Fibroblast of mammary gland (primary cell): ENCODE data around the gene LIN7B.

Source experiments
- DNase-seq: peaks from one replicate; pipeline ENCODE4 v3.0.0-alpha.2; 2010; ENCODE audit warnings: low read depth
- H3K4me3 ChIP-seq: 2 replicates; pipeline ENCODE4 v1.5.1; 2011; ENCODE audit warnings: low read depth, mild to moderate bottlenecking, low read length, moderate library complexity; ENCODE audit not compliant: control insufficient read depth
- CTCF ChIP-seq: conservative IDR thresholded peaks from 2 replicates; pipeline ENCODE4 v1.5.1; 2011; ENCODE audit warnings: low read depth, low read length, inconsistent platforms; ENCODE audit not compliant: control insufficient read depth, insufficient read depth

LIN7B gene

GRCh38 chr19:49153167-49153809 lies 39.1 kb downstream of the LIN7B start:
- TF ChIP-seq CTCF, result no peak
- H3K4me3 ChIP-seq, result no peak overlapping the region
- DNase-seq, result no peak

GRCh38 chr19:49154279-49154678 lies 40.1 kb downstream of the LIN7B start:
- no peak for TF ChIP-seq CTCF
- no peak overlapping the region for H3K4me3 ChIP-seq
- no peak for DNase-seq

- no peak within 1 kb of the TSS for H3K4me3 ChIP-seq
- no peak for TF ChIP-seq CTCF
- DNase-seq, result no peak
Measured at GRCh38 chr19:49155005-49155819, 41.0 kb downstream of the LIN7B start, which contains the start of gene HRC. Gene HRC, minus strand, starts transcription at chr19:49155396. Its CDS starts 159 bp downstream, at chr19:49155237.

GRCh38 chr19:49155820-49156346 lies 41.7 kb downstream of the LIN7B start:
- H3K4me3 ChIP-seq, result no peak overlapping the region
- no peak for DNase-seq
- TF ChIP-seq CTCF, result no peak

GRCh38 chr19:49157445-49158224 lies 43.5 kb downstream of the LIN7B start, which contains the start of gene TRPM4:
Gene TRPM4, plus strand, starts transcription at chr19:49157792. Its CDS starts 75 bp downstream, at chr19:49157867.
- H3K4me3 ChIP-seq, result peak within 1 kb of the TSS; percentile 85
- peak; percentile 62 for DNase-seq

More at GRCh38 chr19:49157445-49158224, 43.5 kb downstream of the LIN7B start, which contains the start of gene TRPM4:
- no peak for TF ChIP-seq CTCF
